A549 (cell line): ENCODE measurements around the gene AMMECR1. TPM values are rescaled to one million over a fixed set of nuclear protein-coding genes. Genes with fewer than 3 reads are reported as not detected.
A peak's percentile ranks its signal among the peaks of the same experiment; 100 is the strongest.

Experiments used
- ATAC-seq, 2 experiments: fragments of 200-7000 bp in 1 of 2; fragments of >200 bp in 1 of 2; cut with Nextera tagmentation in 1 of 2; cut with Tn5 transposase in 1 of 2; 3 replicates each; pipeline versions ENCODE4 v1.8.0 to v1.9.1; 2018 to 2020; ENCODE audit warnings: mild to moderate bottlenecking in 1 of 2, moderate library complexity in 1 of 2
- CTCF ChIA-PET: fragments of 300-600 bp; sonication (Branson Sonifier 250); formaldehyde crosslinking; extraction: SDS; loops from one replicate; lab custom pipeline; 2021; ENCODE audit warnings: antibody characterized with exemption, inconsistent platforms; lab: Yijun Ruan, JAX
- POLR2A ChIA-PET: fragments of 350-600 bp; formaldehyde crosslinking; extraction: SDS; loops from one replicate; lab custom pipeline; 2021; ENCODE audit warnings: antibody characterized with exemption, inconsistent platforms; lab: Yijun Ruan, JAX
- DNase-seq, 2 experiments: peaks; one replicate each; pipeline versions ENCODE4 v3.0.0 to v3.0.0-alpha.2; 2011 to 2016; ENCODE audit warnings: low read depth in 1 of 2, low spot score in 1 of 2
- FAIRE-seq: peaks from 2 replicates; lab custom pipeline; 2011; peaks lifted over from hg19 to GRCh38; lab: Jason Lieb, UNC
- H3K27ac ChIP-seq, 2 experiments: fragments of >200 bp; sonication (Bioruptor Twin); formaldehyde crosslinking; 3 replicates each; pipeline ENCODE4 v1.5.1; 2016 to 2017
- H3K4me1 ChIP-seq: fragments of >200 bp; sonication (Bioruptor Twin); formaldehyde crosslinking; 3 replicates; pipeline ENCODE4 v1.6.1; 2016
- H3K4me2 ChIP-seq: fragments of >200 bp; sonication (Bioruptor Twin); formaldehyde crosslinking; 3 replicates; pipeline ENCODE4 v1.6.1; 2016
- H3K4me3 ChIP-seq: fragments of >200 bp; sonication (Bioruptor Twin); formaldehyde crosslinking; 3 replicates; pipeline ENCODE4 v1.5.1; 2016
- H3K9me3 ChIP-seq: fragments of >200 bp; sonication (Bioruptor Twin); formaldehyde crosslinking; 3 replicates; pipeline ENCODE4 v1.6.1; 2016
- CHD4 ChIP-seq: fragments of 200-600 bp; sonication (generic); IDR thresholded peaks from 2 replicates; pipeline ENCODE4 v1.6.1; 2016; ENCODE audit warnings: antibody characterized with exemption, mild to moderate bottlenecking, borderline replicate concordance
- EHMT2 ChIP-seq: fragments of 200-600 bp; sonication (generic); IDR thresholded peaks from 2 replicates; pipeline ENCODE4 v1.6.1; 2016; ENCODE audit warnings: antibody characterized with exemption, low read depth, mild to moderate bottlenecking, moderate library complexity
- EP300 ChIP-seq, 2 experiments: fragments of >200 bp; sonication (Bioruptor Twin); formaldehyde crosslinking; IDR thresholded peaks; 2 replicates in 1 of 2; 3 replicates in 1 of 2; pipeline ENCODE4 v1.6.1; 2016 to 2017
- FOXS1 ChIP-seq: fragments of 250-450 bp; sonication (Bioruptor Pico); IDR thresholded peaks from 2 replicates; pipeline ENCODE4 v1.5.0; 2020; ENCODE audit warnings: mild to moderate bottlenecking, moderate library complexity
- GATA3 ChIP-seq: IDR thresholded peaks from 2 replicates; pipeline ENCODE4 v1.6.1; 2012; ENCODE audit warnings: borderline replicate concordance
- HEYL ChIP-seq: fragments of 250-450 bp; sonication (Bioruptor Pico); IDR thresholded peaks from 2 replicates; pipeline ENCODE4 v1.8.0; 2021; ENCODE audit warnings: mild to moderate bottlenecking, moderate library complexity
- HOXA7 ChIP-seq: fragments of 250-450 bp; sonication (Bioruptor Pico); IDR thresholded peaks from 2 replicates; pipeline ENCODE4 v1.5.0; 2020; ENCODE audit warnings: mild to moderate bottlenecking, moderate library complexity
- JUN ChIP-seq, 2 experiments: fragments of >200 bp; sonication (Bioruptor Twin); formaldehyde crosslinking; IDR thresholded peaks; 2 replicates in 1 of 2; 3 replicates in 1 of 2; pipeline ENCODE4 v1.6.1; 2016 to 2017
- KDM1A ChIP-seq: fragments of 200-600 bp; sonication (generic); IDR thresholded peaks from 2 replicates; pipeline ENCODE4 v1.6.1; 2016; ENCODE audit warnings: low read depth, mild to moderate bottlenecking
- KDM5A ChIP-seq: fragments of 200-600 bp; sonication (generic); IDR thresholded peaks from 2 replicates; pipeline ENCODE4 v1.6.1; 2016; ENCODE audit warnings: antibody characterized with exemption, mild to moderate bottlenecking
- MAX ChIP-seq: IDR thresholded peaks from 2 replicates; pipeline ENCODE4 v1.6.1; 2012
- MAZ ChIP-seq: fragments of 150-350 bp; IDR thresholded peaks from 2 replicates; pipeline ENCODE4 v1.6.1; 2014; ENCODE audit warnings: antibody characterized with exemption, low read depth, low read length, borderline replicate concordance
- MYC ChIP-seq: IDR thresholded peaks from 2 replicates; pipeline ENCODE4 v1.6.1; 2012; ENCODE audit warnings: mild to moderate bottlenecking, inconsistent platforms, low read length, improper control_type of control experiment, borderline replicate concordance
- NFE2L2 ChIP-seq: fragments of 150-350 bp; conservative IDR thresholded peaks from 2 replicates; pipeline ENCODE4 v1.6.1; 2014; ENCODE audit warnings: low read length
- NR3C1 ChIP-seq: fragments of >200 bp; sonication (Bioruptor Twin); formaldehyde crosslinking; IDR thresholded peaks from 3 replicates; pipeline ENCODE4 v1.6.1; 2017
- PHF8 ChIP-seq: fragments of 200-600 bp; sonication (generic); IDR thresholded peaks from 2 replicates; pipeline ENCODE4 v1.6.1; 2016; ENCODE audit warnings: low read depth, mild to moderate bottlenecking, antibody characterized with exemption, moderate library complexity, borderline replicate concordance
- RAD21 ChIP-seq, 2 experiments: fragments of >200 bp in 1 of 2; sonication (Bioruptor Twin) in 1 of 2; formaldehyde crosslinking in 1 of 2; IDR thresholded peaks in 1 of 2; conservative IDR thresholded peaks in 1 of 2; 2 replicates in 1 of 2; 3 replicates in 1 of 2; pipeline ENCODE4 v1.6.1; 2012 to 2018; ENCODE audit warnings: inconsistent platforms in 1 of 2
- RARB ChIP-seq: fragments of 250-450 bp; sonication (Bioruptor Pico); IDR thresholded peaks from 2 replicates; pipeline ENCODE4 v1.8.0; 2021; ENCODE audit warnings: mild to moderate bottlenecking, moderate library complexity
- RNF2 ChIP-seq: fragments of 200-600 bp; sonication (generic); IDR thresholded peaks from 2 replicates; pipeline ENCODE4 v1.6.1; 2016; ENCODE audit warnings: low read depth, mild to moderate bottlenecking, antibody characterized with exemption, moderate library complexity, borderline replicate concordance
- SMC3 ChIP-seq: fragments of >200 bp; sonication (Bioruptor Twin); formaldehyde crosslinking; IDR thresholded peaks from 3 replicates; pipeline ENCODE4 v1.6.1; 2018; ENCODE audit warnings: inconsistent platforms
- SREBF2 ChIP-seq: fragments of 450-650 bp; IDR thresholded peaks from 2 replicates; pipeline ENCODE4 v1.6.1; 2014; ENCODE audit warnings: mild to moderate bottlenecking, moderate library complexity
- TFCP2L1 ChIP-seq: fragments of 250-450 bp; sonication (Bioruptor Pico); IDR thresholded peaks from 2 replicates; pipeline ENCODE4 v1.5.0; 2021; ENCODE audit warnings: mild to moderate bottlenecking
- ZC3H11A ChIP-seq: fragments of 450-650 bp; IDR thresholded peaks from 2 replicates; pipeline ENCODE4 v1.6.1; 2014; ENCODE audit warnings: antibody characterized with exemption, mild to moderate bottlenecking
- WGBS: methylation state at CpG from one replicate; pipeline ENCODE4 v1.1.6; 2017; ENCODE audit errors: missing lambda C conversion rate; 5-methylcytosine and 5-hydroxymethylcytosine counted together
- polyA plus RNA-seq, 4 experiments: library from polyadenylated mRNA; depleted of rRNA in 3 of 4; stranded (reverse); fragments of >200 nt; fragmentation: RNase III in 1 of 4; extraction: RNeasy Plus Mini Kit Qiagen cat#74134 plus additional on column Dnase treatment in 1 of 4; gene quantifications; 2 replicates in 3 of 4; 3 replicates in 1 of 4; pipeline ENCODE4 v1.2.3, GENCODE V29; 2011 to 2017
- TF ChIP-seq, protein P1 (sequence below): fragments of 450-650 bp; IDR thresholded peaks from 2 replicates; pipeline ENCODE4 v1.6.1; 2014; ENCODE audit warnings: antibody characterized with exemption
- TF ChIP-seq, protein P2 (sequence below): fragments of 200-600 bp; sonication (generic); IDR thresholded peaks from 2 replicates; pipeline ENCODE4 v1.6.1; 2016; ENCODE audit warnings: antibody characterized with exemption, mild to moderate bottlenecking, moderate library complexity
- TF ChIP-seq, protein P3 (sequence below): fragments of >200 bp; sonication (Bioruptor Twin); formaldehyde crosslinking; IDR thresholded peaks from 2 replicates; pipeline ENCODE4 v1.6.1; 2016

AMMECR1 gene
- polyA plus RNA-seq, 2 of the 4 experiments (the other 2 are of a cell fraction) = 7.9 to 13.7 TPM

DNA sequence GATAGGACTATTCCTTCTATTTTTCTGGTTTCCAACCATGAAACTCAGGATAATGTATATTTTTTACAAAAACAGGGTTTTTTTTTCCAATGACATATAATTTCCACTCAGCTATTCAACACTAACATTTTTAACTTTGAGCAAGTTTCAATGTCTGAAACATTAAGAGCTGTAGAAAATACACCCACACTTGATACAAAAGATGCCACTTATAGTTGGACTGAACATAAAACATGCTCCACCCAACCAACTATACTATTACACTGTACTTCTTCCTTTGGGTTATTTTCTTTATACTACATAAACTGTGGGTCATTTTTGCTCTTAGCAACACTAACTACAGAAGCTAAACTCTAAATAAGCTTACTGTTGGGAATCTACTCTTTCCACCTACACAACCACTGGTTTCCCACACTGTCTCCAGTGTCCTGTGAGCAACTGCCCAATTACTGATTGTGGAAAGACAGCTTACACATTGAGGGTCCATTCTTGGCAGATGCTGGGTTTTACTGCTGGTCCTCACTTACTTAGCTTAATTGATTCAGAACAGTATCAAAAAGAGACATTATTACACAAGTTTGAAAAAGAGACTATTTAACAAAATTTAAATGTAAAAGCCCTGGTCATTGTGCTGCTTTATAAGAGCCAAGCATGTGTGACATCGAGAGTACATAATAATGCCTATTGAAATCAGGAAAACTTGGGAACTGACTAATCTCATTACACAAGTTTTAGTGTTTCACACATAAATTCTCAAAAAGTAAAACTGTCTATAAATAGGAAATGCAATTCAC is 6.3 kb downstream of the AMMECR1 start (continued):
- TF ChIP-seq, protein P1, sequence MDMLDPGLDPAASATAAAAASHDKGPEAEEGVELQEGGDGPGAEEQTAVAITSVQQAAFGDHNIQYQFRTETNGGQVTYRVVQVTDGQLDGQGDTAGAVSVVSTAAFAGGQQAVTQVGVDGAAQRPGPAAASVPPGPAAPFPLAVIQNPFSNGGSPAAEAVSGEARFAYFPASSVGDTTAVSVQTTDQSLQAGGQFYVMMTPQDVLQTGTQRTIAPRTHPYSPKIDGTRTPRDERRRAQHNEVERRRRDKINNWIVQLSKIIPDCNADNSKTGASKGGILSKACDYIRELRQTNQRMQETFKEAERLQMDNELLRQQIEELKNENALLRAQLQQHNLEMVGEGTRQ = no peak
- TF ChIP-seq ZC3H11A = no peak
- TF ChIP-seq FOXS1 (CRISPR knock-in tag) = no peak
- no peak for TF ChIP-seq HOXA7 (CRISPR knock-in tag)
- TF ChIP-seq EHMT2 = no peak

DNA sequence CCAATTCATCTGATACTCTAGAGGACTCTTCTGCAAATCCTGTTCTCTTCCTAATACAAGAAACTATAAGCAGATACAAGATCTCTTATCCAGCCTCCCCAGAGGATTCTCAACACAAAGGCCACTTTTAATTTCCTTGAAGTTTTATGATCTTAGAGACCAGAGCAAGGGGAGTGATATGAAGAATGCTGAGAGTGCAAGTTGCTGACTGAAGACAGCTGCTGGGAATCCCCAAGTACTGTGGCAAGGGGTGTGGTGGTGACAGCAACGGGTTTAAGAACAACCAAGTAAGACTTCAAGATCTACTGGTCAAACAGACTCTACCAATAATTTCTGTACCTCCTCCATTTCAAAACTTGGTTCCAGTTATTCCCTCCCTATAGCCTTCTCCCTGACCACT is 7.0 kb downstream of the AMMECR1 start:
- Histone ChIP-seq H3K9me3 (no peaks in the 10 kb centered on the region), H3K4me3 (no peak overlapping the region), H3K27ac (no peak overlapping the region), H3K4me2 (no peak overlapping the region), H3K4me1 (peaks cover 14% of the 10 kb centered on the region; the same call in 2 of the 3 replicates)
- no peak for DNase-seq
- WGBS = 83% methylated on average over 1 of the region's 1 CpG
- FAIRE-seq = no peak
- POLR2A ChIA-PET = no interaction called here
- CTCF ChIA-PET = interaction anchor here (0.7 to 0.9 kb wide), 2 partner anchors 15 to 93 kb away, joined by 3 read pairs; no protein-coding TSS in a partner anchor
- TF ChIP-seq, protein P2, sequence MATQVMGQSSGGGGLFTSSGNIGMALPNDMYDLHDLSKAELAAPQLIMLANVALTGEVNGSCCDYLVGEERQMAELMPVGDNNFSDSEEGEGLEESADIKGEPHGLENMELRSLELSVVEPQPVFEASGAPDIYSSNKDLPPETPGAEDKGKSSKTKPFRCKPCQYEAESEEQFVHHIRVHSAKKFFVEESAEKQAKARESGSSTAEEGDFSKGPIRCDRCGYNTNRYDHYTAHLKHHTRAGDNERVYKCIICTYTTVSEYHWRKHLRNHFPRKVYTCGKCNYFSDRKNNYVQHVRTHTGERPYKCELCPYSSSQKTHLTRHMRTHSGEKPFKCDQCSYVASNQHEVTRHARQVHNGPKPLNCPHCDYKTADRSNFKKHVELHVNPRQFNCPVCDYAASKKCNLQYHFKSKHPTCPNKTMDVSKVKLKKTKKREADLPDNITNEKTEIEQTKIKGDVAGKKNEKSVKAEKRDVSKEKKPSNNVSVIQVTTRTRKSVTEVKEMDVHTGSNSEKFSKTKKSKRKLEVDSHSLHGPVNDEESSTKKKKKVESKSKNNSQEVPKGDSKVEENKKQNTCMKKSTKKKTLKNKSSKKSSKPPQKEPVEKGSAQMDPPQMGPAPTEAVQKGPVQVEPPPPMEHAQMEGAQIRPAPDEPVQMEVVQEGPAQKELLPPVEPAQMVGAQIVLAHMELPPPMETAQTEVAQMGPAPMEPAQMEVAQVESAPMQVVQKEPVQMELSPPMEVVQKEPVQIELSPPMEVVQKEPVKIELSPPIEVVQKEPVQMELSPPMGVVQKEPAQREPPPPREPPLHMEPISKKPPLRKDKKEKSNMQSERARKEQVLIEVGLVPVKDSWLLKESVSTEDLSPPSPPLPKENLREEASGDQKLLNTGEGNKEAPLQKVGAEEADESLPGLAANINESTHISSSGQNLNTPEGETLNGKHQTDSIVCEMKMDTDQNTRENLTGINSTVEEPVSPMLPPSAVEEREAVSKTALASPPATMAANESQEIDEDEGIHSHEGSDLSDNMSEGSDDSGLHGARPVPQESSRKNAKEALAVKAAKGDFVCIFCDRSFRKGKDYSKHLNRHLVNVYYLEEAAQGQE = no peak
- TF ChIP-seq, all 56 proteins: peak for 0
- ATAC-seq = no peak

- ATAC-seq (no peak), FAIRE-seq (peak; percentile 81)
- POLR2A ChIA-PET = no interaction called here
- CTCF ChIA-PET = interaction anchor here (0.9 kb wide), 1 partner anchor 93 kb away, joined by 3 read pairs; no protein-coding TSS in a partner anchor
- TF ChIP-seq PHF8 (no peak), SREBF2 (no peak), KDM5A (no peak), NFE2L2 (no peak), RNF2 (no peak), TFCP2L1 (CRISPR knock-in tag) (no peak), HEYL (no peak), RARB (CRISPR knock-in tag) (no peak)
- TF ChIP-seq, all 56 proteins: peak for 0
- Histone ChIP-seq H3K27ac (no peak overlapping the region), H3K4me1 (peaks cover 7% of the 10 kb centered on the region; the same call in 2 of the 3 replicates), H3K4me3 (no peak overlapping the region), H3K9me3 (no peaks in the 10 kb centered on the region), H3K4me2 (no peak overlapping the region)
- WGBS = 86% methylated on average over 1 of the region's 1 CpG
- DNase-seq = no peak
Observed at GRCh38 chrX:110310000-110310790, 7.7 kb downstream of the AMMECR1 start.

- POLR2A ChIA-PET = no interaction called here
- Histone ChIP-seq H3K4me2 (no peak overlapping the region), H3K9me3 (no peaks in the 10 kb centered on the region), H3K4me3 (no peak overlapping the region), H3K27ac (no peak overlapping the region), H3K4me1 (peaks cover 6% of the 10 kb centered on the region; the same call in 2 of the 3 replicates)
- ATAC-seq (no peak), DNase-seq (no peak), FAIRE-seq (no peak)
- CTCF ChIA-PET = no interaction called here
- WGBS = 97% methylated on average over 2 of the region's 2 CpGs
- TF ChIP-seq GATA3 (no peak), SMC3 (no peak), MAZ (no peak), MYC (no peak), HOXA7 (CRISPR knock-in tag) (no peak), KDM1A (no peak), RAD21 (conservative IDR thresholded peaks at IDR 0.05 in 1 of 2, IDR thresholded peaks at IDR 0.05 in 1 of 2) (no peak), NR3C1 (no peak), SREBF2 (no peak), MAX (no peak), CHD4 (no peak), RNF2 (no peak), EP300 (IDR thresholded peaks at IDR 0.05) (no peak), JUN (IDR thresholded peaks at IDR 0.05) (no peak)
- TF ChIP-seq, protein P3, sequence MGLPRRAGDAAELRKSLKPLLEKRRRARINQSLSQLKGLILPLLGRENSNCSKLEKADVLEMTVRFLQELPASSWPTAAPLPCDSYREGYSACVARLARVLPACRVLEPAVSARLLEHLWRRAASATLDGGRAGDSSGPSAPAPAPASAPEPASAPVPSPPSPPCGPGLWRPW = no peak
Observed at GRCh38 chrX:110308220-110308619, 9.7 kb downstream of the AMMECR1 start.
